Activated CD8-positive, alpha-beta memory T cell treated with anti-CD3 and anti-CD28 coated beads for 48 hours (primary cell): ENCODE results near the gene ARHGAP6.

Experiments used
- DNase-seq, 3 experiments: peaks; one replicate each; pipeline ENCODE4 v3.0.0-alpha.2; 2020; ENCODE audit warnings: low read depth in 2 of 3, low spot score in 2 of 3

Gene ARHGAP6

GRCh38 chrX:11462648-11463047 lies 203.1 kb downstream of the ARHGAP6 start:
- DNase-seq: no peak

- DNase-seq: no peak
Observed at GRCh38 chrX:11462136-11462535, 203.6 kb downstream of the ARHGAP6 start.

GRCh38 chrX:11461201-11462001 lies 204.3 kb downstream of the ARHGAP6 start:
- DNase-seq: no peak

- no peak for DNase-seq
Observed at GRCh38 chrX:11460347-11460746, 205.4 kb downstream of the ARHGAP6 start.

- no peak for DNase-seq
Observed at GRCh38 chrX:11458170-11458569, 207.6 kb downstream of the ARHGAP6 start.

GRCh38 chrX:11451151-11451550 lies 214.6 kb downstream of the ARHGAP6 start:
- no peak for DNase-seq

GRCh38 chrX:11450354-11450753 lies 215.4 kb downstream of the ARHGAP6 start:
- DNase-seq: no peak

- no peak for DNase-seq
Observed at GRCh38 chrX:11449613-11450012, 216.1 kb downstream of the ARHGAP6 start.

GRCh38 chrX:11447418-11447817 lies 218.3 kb downstream of the ARHGAP6 start:
- no peak for DNase-seq

- no peak for DNase-seq
Observed at GRCh38 chrX:11446949-11447348, 218.8 kb downstream of the ARHGAP6 start.

- no peak for DNase-seq
Observed at GRCh38 chrX:11446336-11446735, 219.4 kb downstream of the ARHGAP6 start.

GRCh38 chrX:11445540-11445939 lies 220.2 kb downstream of the ARHGAP6 start:
- DNase-seq: no peak

GRCh38 chrX:11444052-11444451 lies 221.7 kb downstream of the ARHGAP6 start:
- DNase-seq: no peak

- DNase-seq: no peak
Observed at GRCh38 chrX:11439846-11440245, 225.9 kb downstream of the ARHGAP6 start.

GRCh38 chrX:11438767-11439166 lies 227.0 kb downstream of the ARHGAP6 start:
- no peak for DNase-seq

GRCh38 chrX:11438380-11438723 lies 227.4 kb downstream of the ARHGAP6 start:
- DNase-seq: no peak

- DNase-seq: no peak
Observed at GRCh38 chrX:11437642-11438379, 227.9 kb downstream of the ARHGAP6 start.

GRCh38 chrX:11435568-11435967 lies 230.2 kb downstream of the ARHGAP6 start:
- DNase-seq: no peak

- DNase-seq: no peak
Observed at GRCh38 chrX:11434607-11435006, 231.1 kb downstream of the ARHGAP6 start.

GRCh38 chrX:11431786-11432185 lies 233.9 kb downstream of the ARHGAP6 start:
- no peak for DNase-seq

GRCh38 chrX:11430271-11430670 lies 235.4 kb downstream of the ARHGAP6 start:
- no peak for DNase-seq

- DNase-seq: no peak
Observed at GRCh38 chrX:11429538-11430085, 236.1 kb downstream of the ARHGAP6 start.
